Mesendoderm (in vitro differentiated cells): ENCODE results near the gene GYPE.
"Not testable (repeated sequence)": the region's sequence is repeated elsewhere in the genome, so short reads cannot be mapped to it uniquely, and the experiment has no call there.

Source experiments
- DNase-seq: peaks from one replicate; pipeline ENCODE4 v3.0.0; 2013
- H2AK5ac ChIP-seq: 2 replicates; pipeline ENCODE4 v1.6.1; 2013; ENCODE audit warnings: low read length, inconsistent platforms
- H2BK120ac ChIP-seq: 2 replicates; pipeline ENCODE4 v1.6.1; 2013; ENCODE audit warnings: low read depth, mild to moderate bottlenecking, low read length, moderate library complexity, mixed read lengths
- H2BK15ac ChIP-seq: replicated peaks from 2 replicates; pipeline ENCODE4 v1.6.1; 2013; ENCODE audit warnings: low read depth, mild to moderate bottlenecking, moderate library complexity
- H2BK5ac ChIP-seq: 2 replicates; pipeline ENCODE4 v1.6.1; 2013; ENCODE audit warnings: low read length, inconsistent platforms
- H3K18ac ChIP-seq: 2 replicates; pipeline ENCODE4 v1.6.1; 2013; ENCODE audit warnings: mild to moderate bottlenecking, low read length, mixed read lengths
- H3K23ac ChIP-seq: one replicate; pipeline ENCODE4 v1.6.1; 2013; ENCODE audit warnings: low read length
- H3K27ac ChIP-seq: 2 replicates; pipeline ENCODE4 v1.5.1; 2013; ENCODE audit warnings: low read depth, mild to moderate bottlenecking, inconsistent platforms, low read length, moderate library complexity
- H3K27me3 ChIP-seq: 2 replicates; pipeline ENCODE4 v1.6.1; 2013; ENCODE audit warnings: low read length, control low read depth, mild to moderate bottlenecking, inconsistent platforms; ENCODE audit not compliant: insufficient read depth, poor library complexity
- H3K36me3 ChIP-seq: 2 replicates; pipeline ENCODE4 v1.6.1; 2013; ENCODE audit warnings: low read length, inconsistent platforms; ENCODE audit not compliant: control insufficient read depth, insufficient read depth
- H3K4ac ChIP-seq: one replicate; pipeline ENCODE4 v1.6.1; 2013; ENCODE audit warnings: low read depth, mild to moderate bottlenecking, low read length, moderate library complexity
- H3K4me1 ChIP-seq: 2 replicates; pipeline ENCODE4 v1.6.1; 2013; ENCODE audit warnings: low read depth, low read length, inconsistent platforms; ENCODE audit not compliant: control insufficient read depth
- H3K4me2 ChIP-seq: 2 replicates; pipeline ENCODE4 v1.6.1; 2013; ENCODE audit warnings: low read length
- H3K4me3 ChIP-seq: 2 replicates; pipeline ENCODE4 v1.5.1; 2013; ENCODE audit warnings: mild to moderate bottlenecking, low read length
- H3K56ac ChIP-seq: one replicate; pipeline ENCODE4 v1.6.1; 2013; ENCODE audit warnings: low read length
- H3K79me1 ChIP-seq: 2 replicates; pipeline ENCODE4 v1.6.1; 2013; ENCODE audit warnings: low read length, inconsistent platforms
- H3K79me2 ChIP-seq: 2 replicates; pipeline ENCODE4 v1.6.1; 2013; ENCODE audit warnings: mild to moderate bottlenecking, low read length; ENCODE audit not compliant: control insufficient read depth, insufficient read depth
- H3K9ac ChIP-seq: 2 replicates; pipeline ENCODE4 v1.6.1; 2013; ENCODE audit warnings: low read length, inconsistent platforms
- H4K5ac ChIP-seq: one replicate; pipeline ENCODE4 v1.6.1; 2013; ENCODE audit warnings: low read length
- H4K8ac ChIP-seq: one replicate; pipeline ENCODE4 v1.6.1; 2013; ENCODE audit warnings: low read depth, mild to moderate bottlenecking, control low read depth, low read length, moderate library complexity
- WGBS: extraction: QIAGEN DNeasy Blood & Tissue Kit; methylation state at CpG from one replicate; pipeline ENCODE4 v1.1.7; 2013; ENCODE audit warnings: low lambda C conversion rate, missing lambda C conversion rate; ENCODE audit not compliant: insufficient coverage; ENCODE audit errors: extremely low coverage; 5-methylcytosine and 5-hydroxymethylcytosine counted together

GYPE gene

DNA sequence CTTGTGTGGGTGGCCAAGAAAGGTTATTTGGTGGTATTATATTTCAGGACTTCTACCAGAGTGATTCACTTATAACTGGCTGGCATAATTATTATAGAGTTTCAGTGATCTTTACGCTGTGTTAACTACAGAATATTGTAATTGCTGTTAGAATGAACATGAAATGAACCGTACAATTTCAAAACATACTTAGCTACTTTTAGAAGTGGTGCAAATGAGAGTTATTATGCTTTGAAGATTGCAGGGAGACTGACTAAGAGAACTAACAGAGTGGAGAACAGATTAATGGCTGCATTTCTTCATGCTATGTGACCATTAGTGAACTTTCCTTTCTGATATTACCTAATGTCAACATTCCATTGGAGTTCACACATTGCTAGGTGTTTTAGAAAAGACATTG, 71.7 kb downstream of the GYPE start:
- no CpG with 5 or more reads among the region's 2 CpGs for WGBS
- not testable (repeated sequence) for H3K27ac ChIP-seq, H3K4ac ChIP-seq, H4K5ac ChIP-seq, H2BK15ac ChIP-seq, H3K79me2 ChIP-seq, H3K4me1 ChIP-seq, H3K4me2 ChIP-seq, H3K23ac ChIP-seq, DNase-seq, H4K8ac ChIP-seq, H2BK120ac ChIP-seq, H3K18ac ChIP-seq, H2BK5ac ChIP-seq, H3K9ac ChIP-seq, H3K4me3 ChIP-seq, H3K56ac ChIP-seq, H2AK5ac ChIP-seq, H3K36me3 ChIP-seq, H3K79me1 ChIP-seq, H3K27me3 ChIP-seq

DNA sequence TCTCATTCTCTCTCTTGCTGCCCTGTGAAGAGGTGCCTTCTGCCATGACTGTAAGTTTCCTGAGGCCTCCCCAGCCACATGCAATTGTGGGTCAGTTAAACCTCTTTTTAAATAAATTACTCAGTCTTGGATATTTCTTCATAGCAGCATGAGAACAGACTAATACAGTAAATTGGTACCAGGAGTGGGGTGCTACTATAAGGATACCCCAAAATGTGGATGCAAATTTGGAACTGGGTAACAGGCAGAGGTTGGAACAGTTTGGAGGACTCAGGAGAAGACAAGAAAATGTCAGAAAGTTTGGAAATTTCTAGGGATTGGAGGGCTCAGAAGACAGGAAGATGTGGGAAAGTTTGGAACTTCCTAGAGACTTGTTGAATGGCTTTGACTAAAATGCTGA, 74.8 kb downstream of the GYPE start:
- H4K5ac ChIP-seq, H2BK5ac ChIP-seq, H3K56ac ChIP-seq, H2BK120ac ChIP-seq, H3K27ac ChIP-seq, H3K4me3 ChIP-seq, H3K4me1 ChIP-seq, H3K79me2 ChIP-seq, H2AK5ac ChIP-seq, H3K4me2 ChIP-seq, H3K79me1 ChIP-seq, H3K36me3 ChIP-seq, H3K23ac ChIP-seq, H3K27me3 ChIP-seq, H4K8ac ChIP-seq, H2BK15ac ChIP-seq, H3K9ac ChIP-seq, H3K4ac ChIP-seq, H3K18ac ChIP-seq, DNase-seq: not testable (repeated sequence)

GRCh38 chr4:143829239-143829620, 76.1 kb downstream of the GYPE start:
- not testable (repeated sequence) for H3K36me3 ChIP-seq, H3K27ac ChIP-seq, H3K23ac ChIP-seq, H3K4me2 ChIP-seq, H4K8ac ChIP-seq, H3K79me2 ChIP-seq, DNase-seq, H3K9ac ChIP-seq, H3K56ac ChIP-seq, H4K5ac ChIP-seq, H2BK15ac ChIP-seq, H3K18ac ChIP-seq, H2BK5ac ChIP-seq, H3K79me1 ChIP-seq, H3K4me1 ChIP-seq, H3K27me3 ChIP-seq, H2BK120ac ChIP-seq, H3K4ac ChIP-seq, H3K4me3 ChIP-seq, H2AK5ac ChIP-seq
- no CpG with 5 or more reads among the region's 4 CpGs for WGBS
